Measurements from ENCODE around the gene MANF.
A peak's percentile ranks its signal among the peaks of the same experiment; 100 is the strongest.
"Not testable (repeated sequence)": the region's sequence is repeated elsewhere in the genome, so short reads cannot be mapped to it uniquely, and the experiment has no call there.

Gene MANF

GRCh38 chr3:51382947-51383578, 2.0 kb upstream of the MANF start:
- no peak for TF ChIP-seq CTCF (IDR thresholded peaks at IDR 0.05; ENCODE audit: borderline replicate concordance, control extremely low read depth, extremely low read depth, insufficient read depth, missing control alignments)
- no peak for DNase-seq (ENCODE audit: low spot score)
- in situ Hi-C loops (cut with MboI; ENCODE audit: low sequenced_read_pairs, unreplicated experiment), result no loop called here

GRCh38 chr3:51384055-51384725, 901 bp upstream of the MANF start:
- no peak for TF ChIP-seq CTCF (IDR thresholded peaks at IDR 0.05; ENCODE audit: borderline replicate concordance, control extremely low read depth, extremely low read depth, insufficient read depth, missing control alignments)
- DNase-seq (ENCODE audit: low spot score), result peak; percentile 60
- in situ Hi-C loops (cut with MboI; ENCODE audit: low sequenced_read_pairs, unreplicated experiment), result no loop called here

GRCh38 chr3:51385621-51386091, 565 bp downstream of the MANF start:
- TF ChIP-seq CTCF (IDR thresholded peaks at IDR 0.05; ENCODE audit: borderline replicate concordance, control extremely low read depth, extremely low read depth, insufficient read depth, missing control alignments), result no peak
- DNase-seq (ENCODE audit: low spot score), result no peak
- in situ Hi-C loops (cut with MboI; ENCODE audit: low sequenced_read_pairs, unreplicated experiment), result no loop called here

- no peak for TF ChIP-seq CTCF (IDR thresholded peaks at IDR 0.05; ENCODE audit: borderline replicate concordance, control extremely low read depth, extremely low read depth, insufficient read depth, missing control alignments)
- DNase-seq (ENCODE audit: low spot score), result no peak
- in situ Hi-C loops (cut with MboI; ENCODE audit: low sequenced_read_pairs, unreplicated experiment), result no loop called here
Measured at GRCh38 chr3:51386159-51386851, 1.2 kb downstream of the MANF start.

- DNase-seq (ENCODE audit: low spot score), result no peak
- in situ Hi-C loops (cut with MboI; ENCODE audit: low sequenced_read_pairs, unreplicated experiment), result no loop called here
Measured at GRCh38 chr3:51386852-51387229, 1.8 kb downstream of the MANF start.

GRCh38 chr3:51387281-51387680, 2.2 kb downstream of the MANF start:
- in situ Hi-C loops (cut with MboI; ENCODE audit: low sequenced_read_pairs, unreplicated experiment); DNase-seq (ENCODE audit: low spot score): not testable (repeated sequence)

More at GRCh38 chr3:51386852-51387229, 1.8 kb downstream of the MANF start:
- no peak for TF ChIP-seq CTCF (IDR thresholded peaks at IDR 0.05; ENCODE audit: borderline replicate concordance, control extremely low read depth, extremely low read depth, insufficient read depth, missing control alignments)

Measured in GM13976 (cell line).